GM19463 (cell line): ENCODE results near the gene MEIOC.
"Not testable (repeated sequence)": the region's sequence is repeated elsewhere in the genome, so short reads cannot be mapped to it uniquely, and the experiment has no call there.

Source experiments
- ATAC-seq: cut with Tn5 transposase; IDR thresholded peaks from one replicate; pipeline ENCODE4 v1.9.1; 2021; ENCODE audit warnings: mild to moderate bottlenecking, moderate library complexity; ENCODE audit not compliant: unreplicated experiment

The MEIOC gene

DNA sequence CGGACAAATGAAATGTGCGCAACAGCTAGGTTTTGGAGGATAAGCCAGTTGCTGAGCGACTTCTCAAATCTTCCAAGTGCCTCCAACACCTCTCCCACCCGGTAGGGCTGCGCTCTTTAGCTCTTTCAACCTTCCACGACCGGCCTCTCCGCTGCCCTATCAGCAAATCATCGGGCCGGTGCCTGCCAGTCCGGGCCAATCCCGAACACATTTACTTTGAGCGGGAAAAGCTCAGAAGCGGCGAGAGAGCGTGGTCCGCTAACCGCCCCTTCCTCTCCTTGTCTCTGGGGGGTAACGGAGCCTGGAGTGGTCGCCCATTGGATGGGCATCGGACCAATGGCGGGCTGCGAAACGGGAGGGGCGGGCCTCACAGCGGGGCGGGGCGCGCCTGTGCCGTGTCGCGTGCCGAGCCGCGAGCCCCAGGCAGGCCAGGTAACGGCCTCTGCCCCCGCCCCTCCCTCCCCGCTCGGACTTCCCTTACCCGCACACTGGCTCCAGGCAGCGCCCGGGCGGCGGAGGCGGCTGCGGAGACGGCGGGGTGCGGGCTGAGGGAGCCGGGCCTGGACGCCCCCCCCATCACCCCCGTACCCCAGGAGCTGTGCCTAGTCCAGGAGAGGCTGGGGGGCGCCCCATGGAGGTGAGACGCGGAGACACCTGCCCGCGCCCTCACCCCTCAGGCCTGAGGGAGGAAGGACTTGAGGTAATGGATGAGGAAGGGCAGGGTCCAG is at the start of gene MEIOC:
TSS of gene MEIOC (plus strand) at position 486 of the 728 bp plus-strand sequence. CDS start at position 632, 146 bp downstream.
- no peak for ATAC-seq

DNA sequence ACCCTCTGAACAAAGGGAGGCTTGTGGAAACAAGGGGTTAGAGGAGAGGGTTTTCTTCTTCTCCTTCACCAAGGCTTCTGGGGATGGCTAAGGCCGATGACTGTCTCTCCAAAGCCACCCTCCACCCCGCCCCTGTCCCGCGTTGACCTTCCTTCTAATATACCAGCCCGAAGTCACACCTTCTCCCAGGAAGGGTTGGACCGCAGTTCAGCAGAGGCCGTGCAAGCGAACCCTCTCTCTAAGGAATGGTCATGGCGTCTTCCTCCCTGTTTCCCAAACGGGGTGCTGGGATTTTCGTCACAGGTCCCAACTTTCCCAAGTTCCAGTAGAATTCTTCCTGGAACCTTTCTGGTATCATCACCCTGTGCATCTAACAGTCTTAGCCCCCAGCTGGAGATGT is 49.6 kb upstream of the MEIOC start:
- no peak for ATAC-seq

DNA sequence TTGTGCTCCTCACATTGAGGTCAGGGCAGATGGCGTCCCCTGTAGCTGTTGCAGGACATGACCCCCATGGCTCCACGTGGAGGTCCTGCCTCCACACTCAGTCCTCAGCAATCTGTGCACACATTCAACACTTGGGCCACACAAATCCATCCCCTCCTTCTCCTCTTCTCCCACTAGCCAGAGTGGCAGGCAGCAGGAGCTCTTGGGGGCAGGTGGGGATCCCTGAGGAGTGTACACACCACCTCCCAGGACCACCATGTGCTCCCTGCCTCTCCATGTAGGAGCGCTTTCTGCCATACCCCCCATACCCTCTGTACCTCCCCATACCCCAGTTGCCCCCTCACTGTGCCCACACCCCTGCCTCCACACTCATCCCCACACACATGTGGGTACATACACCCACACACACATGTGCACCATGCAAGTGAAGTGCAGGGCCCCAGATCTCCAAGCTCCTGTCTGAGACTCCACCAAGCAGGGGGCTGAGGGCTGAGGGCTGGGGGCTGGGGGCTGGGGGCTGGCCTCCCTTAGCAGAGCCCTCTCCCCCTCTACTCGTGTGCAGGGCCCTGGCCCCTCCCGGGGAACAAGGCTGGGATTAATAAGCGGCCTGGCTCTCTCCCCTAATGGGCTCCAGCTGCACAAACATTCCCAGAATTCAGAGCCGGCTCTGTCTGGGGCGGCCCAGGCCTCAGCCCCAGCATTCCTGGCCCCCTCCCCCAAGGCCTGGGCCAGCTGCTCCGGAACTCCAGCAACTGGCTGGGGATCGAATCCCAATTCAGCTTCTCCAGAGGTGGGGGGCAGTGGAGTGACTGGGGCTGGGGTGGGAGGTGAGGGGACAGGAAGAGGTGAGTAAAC is 48.2 kb upstream of the MEIOC start:
- ATAC-seq, result no peak

DNA sequence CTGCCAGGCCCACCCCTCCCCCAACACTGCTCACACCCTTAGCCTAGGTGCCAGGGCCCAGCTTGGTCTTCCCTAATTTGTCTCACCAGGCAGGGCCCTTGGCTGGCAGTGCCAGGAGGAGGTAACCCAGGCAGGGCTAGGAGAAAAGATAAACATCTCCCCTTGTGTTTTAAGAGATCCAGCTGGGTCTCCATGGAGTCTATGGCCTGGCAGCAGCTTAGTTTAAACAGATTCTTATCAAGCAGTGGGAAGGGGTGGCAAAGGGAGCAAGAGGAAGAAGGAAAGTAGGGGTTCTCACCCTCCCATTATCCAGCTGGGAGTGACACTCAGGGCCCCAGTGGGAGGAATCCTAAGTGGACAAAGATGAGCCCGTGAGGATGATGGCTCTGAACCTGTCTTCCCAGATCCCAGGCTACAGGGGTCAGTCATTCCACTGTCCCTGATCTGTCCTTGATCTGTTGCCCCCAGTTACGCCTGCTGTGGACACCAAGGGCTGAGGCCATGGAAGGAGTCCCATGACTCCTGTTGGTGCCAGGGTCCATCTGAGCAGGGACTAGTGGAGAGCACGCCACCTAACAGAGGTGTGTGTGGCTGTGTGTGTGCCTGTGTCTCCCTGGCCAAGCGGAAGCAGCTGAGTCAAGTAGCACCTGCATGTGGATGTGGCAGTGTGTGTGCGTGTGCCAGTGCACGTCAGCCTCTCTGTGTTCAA is 47.4 kb upstream of the MEIOC start:
- no peak for ATAC-seq

DNA sequence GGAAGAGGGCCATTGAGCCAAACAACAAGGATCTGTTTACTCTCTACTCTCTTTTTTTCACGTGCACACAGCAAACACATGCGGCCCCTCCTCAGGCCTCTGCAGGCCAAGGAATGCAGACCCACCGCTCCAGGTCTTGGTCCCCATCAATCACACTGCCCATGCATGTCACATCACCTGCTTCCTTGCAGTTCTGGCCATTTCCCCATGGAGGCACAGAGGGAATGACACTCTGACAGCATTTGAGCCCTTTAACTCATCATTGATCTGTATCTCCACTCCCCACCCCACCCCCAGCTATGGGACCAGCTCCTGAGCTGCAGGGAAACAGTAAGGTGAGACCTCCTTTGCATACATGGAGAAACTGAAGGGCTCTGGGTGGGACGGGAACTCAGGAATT is 45.9 kb upstream of the MEIOC start:
- ATAC-seq, result no peak

DNA sequence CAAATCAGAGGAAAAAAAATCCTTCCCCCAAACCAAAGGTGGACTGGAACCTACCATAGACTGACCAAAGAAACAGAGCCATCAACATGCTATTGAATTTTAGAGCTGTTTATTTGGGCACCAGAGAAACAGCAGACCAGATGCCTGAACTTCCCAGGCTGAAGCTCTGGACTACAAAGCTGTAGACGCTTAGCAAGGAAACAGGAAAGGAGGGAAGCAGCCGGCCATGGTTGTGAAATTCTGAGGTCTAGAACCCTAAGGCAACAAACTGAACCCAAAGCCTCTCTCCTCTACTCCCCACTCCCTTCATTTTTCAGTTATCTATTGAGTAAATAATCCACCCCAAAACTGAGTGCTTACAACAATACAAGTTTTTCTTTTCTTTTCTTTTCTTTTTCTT is 45.4 kb upstream of the MEIOC start:
- no peak for ATAC-seq

DNA sequence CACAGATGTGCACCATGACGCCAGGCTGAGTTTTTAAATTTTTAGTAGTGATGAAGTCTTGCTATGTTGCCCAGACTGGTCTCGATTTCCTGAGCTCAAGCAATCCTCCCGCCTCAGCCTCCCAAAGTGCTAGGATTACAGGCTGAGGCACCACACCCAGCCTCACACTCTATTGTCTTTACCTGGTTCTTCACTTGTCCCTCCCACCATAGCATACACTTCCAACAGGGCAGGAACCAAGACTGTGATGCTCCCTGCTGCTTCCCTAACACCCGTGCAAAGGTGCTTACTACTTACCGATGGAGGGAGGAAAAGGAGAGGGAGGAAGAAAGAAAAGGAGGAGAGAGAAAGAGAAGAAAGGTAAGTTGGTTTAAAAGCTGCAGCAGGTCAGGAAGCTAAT is 41.4 kb upstream of the MEIOC start:
- ATAC-seq, result no peak

DNA sequence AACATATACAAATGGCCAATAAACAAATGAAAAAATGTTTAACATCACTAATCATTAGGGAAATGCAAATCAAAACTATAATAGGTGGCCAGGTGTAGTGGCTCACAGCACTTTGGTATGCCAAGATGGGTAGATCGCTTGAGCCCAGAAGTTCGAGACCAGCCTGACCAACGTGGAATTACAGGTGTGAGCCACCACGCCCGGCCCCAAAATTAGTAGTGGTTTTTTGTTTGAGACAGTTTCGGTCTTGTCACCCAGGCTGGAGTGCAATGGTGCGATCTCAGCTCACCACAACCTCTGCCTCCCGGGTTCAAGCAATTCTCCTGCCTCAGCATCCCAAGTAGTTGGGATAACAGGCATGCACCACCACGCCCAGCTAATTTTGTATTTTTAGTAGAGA is 37.6 kb upstream of the MEIOC start:
- not testable (repeated sequence) for ATAC-seq

DNA sequence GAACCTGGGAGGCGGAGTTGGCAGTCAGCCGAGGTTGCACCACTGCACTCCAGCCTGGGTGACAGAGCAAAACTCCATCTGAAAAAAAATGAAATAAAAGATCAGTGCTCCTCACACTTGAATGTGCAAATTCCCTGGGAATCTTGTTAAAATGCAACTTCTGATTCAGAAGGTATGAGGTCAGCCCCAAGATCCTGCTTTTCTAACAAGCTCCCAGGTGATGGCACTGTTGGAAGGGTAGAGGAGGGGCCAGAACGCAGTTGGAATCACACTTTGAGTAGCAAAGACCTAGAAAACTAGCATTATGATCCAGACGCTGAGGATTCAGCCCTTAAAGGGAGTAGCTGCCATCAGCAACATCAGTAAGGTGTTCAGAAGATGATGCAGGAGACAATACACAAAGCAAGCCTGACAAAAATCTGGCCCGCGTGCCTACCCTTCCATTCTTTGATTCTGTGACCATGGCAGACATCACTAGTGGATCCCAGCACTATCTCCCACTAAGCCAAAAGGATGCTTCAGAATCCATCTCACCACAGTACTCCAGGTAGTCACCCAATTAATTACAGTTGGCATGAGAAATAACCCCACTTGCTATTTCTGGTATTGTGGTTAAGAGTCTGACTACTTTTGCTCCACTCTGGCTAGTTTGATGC is 33.1 kb upstream of the MEIOC start:
- no peak for ATAC-seq

DNA sequence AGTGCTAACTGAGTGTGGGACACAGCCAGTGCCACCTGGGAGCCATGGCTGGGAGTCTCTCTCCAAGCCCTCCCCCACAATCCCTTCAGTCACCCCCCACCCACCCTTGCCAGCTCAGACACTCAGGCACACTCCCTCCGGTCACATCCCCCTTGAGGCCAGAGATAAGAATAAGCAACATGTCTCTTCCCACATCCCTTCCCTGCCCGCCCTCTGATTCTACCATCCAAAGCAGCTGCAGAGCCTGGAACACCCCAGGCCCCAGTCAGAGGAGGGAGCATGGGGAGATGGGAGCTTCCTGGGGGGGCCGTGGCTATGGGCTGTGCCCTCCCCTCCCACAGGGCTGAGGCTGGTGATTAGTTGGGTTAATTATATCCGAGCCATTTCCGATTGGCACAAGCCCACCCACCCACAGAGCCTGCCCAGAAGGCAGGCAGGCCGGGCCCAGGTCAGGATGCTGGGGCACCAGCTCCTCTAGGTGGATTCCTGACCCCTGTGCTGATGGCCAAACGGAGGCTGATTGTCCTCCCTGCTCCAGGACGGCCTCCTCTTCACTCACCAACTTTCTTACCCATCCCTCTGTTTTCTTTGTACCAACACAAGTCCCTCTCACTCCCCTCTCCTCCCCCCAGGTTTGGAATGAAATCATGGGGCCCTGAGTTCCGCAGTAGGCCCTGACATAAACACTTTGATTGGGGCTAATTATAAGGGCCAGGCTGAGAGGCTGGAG is 28.6 kb upstream of the MEIOC start:
- ATAC-seq, result no peak

DNA sequence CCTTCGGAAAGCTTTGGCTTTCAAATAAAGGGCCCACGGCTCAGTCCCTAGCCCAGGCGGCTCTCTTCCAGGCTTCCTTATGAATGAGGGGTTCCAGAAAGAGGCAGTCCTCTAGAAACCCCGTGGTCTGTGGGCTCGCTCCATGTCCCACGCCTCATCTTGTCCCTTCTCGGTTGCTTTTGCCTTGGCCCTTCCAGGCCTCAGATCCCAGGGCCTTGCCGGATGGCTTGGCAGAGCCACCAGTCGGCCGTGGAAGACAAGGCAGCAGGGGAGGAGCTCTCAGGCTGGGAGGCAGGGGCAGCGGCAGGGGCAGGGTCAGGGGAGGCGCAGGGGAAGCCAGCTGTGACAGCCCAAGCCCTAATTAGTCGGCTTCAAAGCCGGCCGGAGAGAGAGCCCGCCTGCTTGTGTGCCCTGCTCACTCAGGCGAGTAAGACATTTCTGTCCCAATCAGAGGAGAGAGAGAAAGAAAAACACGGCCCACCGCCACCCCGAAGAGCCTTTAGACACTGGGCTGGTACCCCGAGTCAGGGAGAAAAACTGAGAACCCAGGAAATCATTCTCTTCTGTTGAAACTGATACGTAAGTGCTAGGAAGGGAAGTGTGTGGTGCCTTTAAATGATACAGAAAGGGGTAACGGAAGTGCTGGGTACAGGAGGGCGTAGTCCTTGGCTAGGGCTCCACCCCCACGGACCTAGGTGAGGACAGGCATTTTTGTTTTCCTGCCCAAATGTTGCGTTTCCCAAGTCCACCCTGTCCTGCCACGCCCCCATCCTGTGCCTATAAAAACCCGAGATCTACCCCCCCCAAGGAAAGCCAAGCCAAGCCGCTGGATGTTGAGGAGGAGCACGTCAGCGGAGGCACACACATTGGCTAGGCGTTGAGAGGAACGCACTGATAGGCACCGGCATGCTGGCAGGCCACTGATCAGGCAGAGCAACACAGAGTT is 27.8 kb upstream of the MEIOC start:
- ATAC-seq, result no peak

DNA sequence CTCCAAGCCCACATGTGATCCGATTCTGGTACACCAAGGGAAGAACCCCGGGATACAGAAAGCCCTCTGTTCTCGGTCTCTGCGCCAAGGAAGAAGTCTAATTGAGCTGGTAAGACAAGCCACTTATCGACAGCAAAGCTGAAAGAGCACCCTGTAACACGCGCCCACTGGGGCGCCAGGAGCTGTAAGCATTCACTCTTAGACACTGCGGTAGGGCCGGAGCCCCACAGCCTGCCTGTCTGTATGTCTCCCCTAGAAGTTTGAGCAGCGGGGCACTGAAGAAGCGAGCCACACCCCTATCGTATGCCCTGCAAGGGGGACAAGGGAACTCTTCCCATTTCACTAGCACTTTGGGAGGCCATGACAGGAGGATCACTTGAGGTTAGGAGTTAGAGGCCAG is 27.0 kb upstream of the MEIOC start:
- ATAC-seq, result no peak

DNA sequence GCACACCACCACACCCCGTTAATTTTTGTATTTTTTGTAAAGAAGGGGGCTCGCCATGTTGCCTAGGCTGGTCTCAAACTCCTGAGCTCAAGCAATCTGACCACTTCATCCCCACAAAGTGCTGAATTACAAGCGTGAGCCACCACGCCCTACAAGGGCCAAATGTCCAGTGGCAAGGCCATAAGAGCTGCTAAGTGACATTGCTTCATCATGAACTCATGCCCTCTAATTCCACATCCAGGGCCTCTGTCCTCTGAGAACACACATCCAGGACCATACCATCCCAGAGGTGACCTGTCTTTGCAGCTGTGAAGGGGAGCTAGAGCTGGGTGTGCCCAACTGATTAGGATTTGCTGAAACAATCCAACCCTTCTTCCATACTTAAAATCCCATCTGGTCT is 25.6 kb upstream of the MEIOC start:
- ATAC-seq, result no peak

DNA sequence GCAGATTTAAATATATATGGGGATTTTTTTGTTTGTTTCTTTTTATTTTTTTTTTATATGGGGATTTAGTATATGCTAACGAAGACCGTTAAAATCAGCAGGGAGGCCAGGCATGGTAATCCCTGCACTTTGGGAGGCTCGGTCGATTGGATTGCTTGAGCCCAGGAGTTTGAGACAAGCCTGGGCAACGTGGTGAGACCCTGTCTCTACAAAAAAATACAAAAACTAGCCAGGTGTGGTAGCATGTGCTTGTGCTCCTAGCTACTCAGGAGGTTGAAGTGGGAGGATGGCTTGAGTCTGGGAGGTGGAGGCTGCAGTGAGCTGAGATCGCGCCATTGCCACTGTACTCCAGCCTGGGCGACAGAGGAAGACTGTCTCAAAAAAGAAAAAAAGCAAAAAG is 22.3 kb upstream of the MEIOC start:
- ATAC-seq, result no peak

DNA sequence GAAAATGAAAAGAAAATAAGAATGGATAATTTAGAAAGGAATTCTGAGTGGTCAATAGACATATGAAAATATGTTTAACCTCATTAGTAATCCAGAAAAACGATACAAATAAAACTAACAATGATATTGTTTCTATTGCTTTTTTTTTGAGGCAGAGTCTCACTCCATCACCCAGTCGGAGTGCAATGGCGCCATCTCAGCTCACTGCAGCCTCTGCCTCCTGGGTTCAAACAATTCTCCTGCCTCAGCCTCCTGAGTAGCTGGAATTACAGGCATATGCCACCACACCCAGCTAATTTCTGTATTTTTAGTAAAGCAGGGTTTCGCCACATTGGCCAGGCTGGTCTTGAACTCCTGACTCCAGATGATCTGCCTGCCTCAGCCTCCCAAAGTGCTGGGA is 21.9 kb upstream of the MEIOC start:
- not testable (repeated sequence) for ATAC-seq

DNA sequence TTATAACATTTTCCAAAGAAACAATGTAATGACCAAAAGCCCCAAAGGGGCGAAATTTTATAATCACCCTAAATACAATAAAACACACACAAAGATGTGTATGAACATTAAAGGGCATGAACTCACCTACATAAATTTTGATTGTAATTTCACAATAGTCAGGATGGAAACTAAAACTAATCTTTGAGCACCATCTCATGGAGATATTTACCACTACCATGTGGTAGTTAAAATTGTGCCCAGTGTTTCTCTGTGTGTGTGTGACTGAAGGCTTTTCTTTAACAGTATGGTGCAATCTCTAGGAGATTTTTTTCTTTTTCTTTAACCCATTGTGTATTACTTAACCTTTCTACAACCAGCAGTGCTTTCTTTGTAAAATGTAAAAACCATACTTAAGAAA is 19.7 kb upstream of the MEIOC start:
- ATAC-seq, result no peak

DNA sequence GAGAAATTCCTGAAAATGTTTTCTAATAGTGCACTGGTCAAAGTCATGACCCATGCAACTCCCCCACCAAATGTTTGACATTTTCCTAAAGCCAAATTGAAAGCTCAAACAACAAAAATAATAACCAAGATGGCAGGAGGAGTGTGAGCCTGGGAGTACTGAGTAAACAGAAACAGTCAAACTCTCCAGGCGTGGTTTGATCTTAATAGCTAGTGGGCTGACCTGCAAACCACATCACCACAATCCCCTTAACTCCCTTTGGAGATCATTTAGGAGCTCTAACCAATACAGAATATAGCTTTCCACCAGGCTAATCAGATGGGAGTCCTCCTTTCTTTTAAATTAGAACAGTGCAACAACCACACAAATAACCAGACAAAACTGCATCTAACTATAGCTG is 19.2 kb upstream of the MEIOC start:
- no peak for ATAC-seq

DNA sequence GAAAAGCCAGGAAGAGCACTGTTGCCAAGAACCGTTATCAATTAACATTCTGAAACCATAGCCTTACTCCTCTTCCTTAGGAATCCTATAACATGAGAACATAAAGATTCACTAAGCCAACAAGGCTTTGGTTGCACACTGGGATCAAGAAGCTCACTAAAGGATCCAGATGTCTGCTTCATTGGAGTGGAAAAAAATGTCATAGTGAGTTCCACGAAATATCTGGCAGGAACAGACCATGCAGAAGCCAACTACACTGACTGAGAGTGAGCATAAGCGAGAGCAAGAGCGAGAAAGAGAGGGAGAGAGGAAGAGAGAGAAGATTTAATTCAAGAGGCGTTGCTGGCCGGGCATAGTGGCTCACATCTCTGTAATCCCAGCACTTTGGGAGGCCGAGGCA is 13.4 kb upstream of the MEIOC start:
- ATAC-seq, result no peak

DNA sequence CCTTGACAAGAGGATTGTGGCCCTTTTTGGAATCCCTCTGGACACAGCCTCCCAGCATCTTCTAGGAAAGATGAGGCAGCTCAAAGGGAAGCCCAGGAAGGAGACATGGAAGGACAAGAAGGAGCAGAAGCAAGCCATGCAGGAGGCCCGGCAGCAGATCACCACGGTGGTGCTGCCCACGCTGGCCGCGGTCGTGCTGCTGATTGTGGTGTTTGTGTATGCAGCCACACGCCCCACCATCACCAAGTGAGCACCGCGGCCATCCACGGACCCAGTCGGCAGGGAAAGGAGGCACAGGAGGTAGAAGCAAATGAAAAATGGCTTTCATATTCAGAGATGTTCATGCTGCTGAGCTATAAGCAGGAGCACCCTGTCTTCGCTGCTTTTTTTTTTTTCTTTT is 10.9 kb upstream of the MEIOC start:
- ATAC-seq, result no peak
